HG03469 (cell line): ENCODE measurements around the gene CLCC1.

Experiments
- ATAC-seq: cut with Tn5 transposase; IDR thresholded peaks from one replicate; pipeline ENCODE4 v1.9.1; 2021; ENCODE audit warnings: mild to moderate bottlenecking, moderate library complexity, moderate number of reproducible peaks; ENCODE audit not compliant: unreplicated experiment

CLCC1 gene

GRCh38 chr1:108916788-108917187 lies 46.5 kb downstream of the CLCC1 start:
- no peak for ATAC-seq
